Neural crest cell (in vitro differentiated cells): ENCODE results near the gene MYL5. TPM values are rescaled to one million over a fixed set of nuclear protein-coding genes. Genes with fewer than 3 reads are reported as not detected.

Experiments
- DNase-seq: peaks from one replicate; pipeline ENCODE4 v3.0.0; 2021; ENCODE audit warnings: low read depth, mixed read lengths, low spot score
- H3K27ac Mint-ChIP-seq: one replicate; pipeline ENCODE4 v1.8.0; 2021; ENCODE audit warnings: mild to moderate bottlenecking, mixed read lengths; ENCODE audit not compliant: unreplicated experiment
- H3K27me3 Mint-ChIP-seq: 2 replicates; pipeline ENCODE4 v1.8.0; 2021; ENCODE audit warnings: low read depth, mild to moderate bottlenecking, mixed read lengths
- H3K36me3 Mint-ChIP-seq: 2 replicates; pipeline ENCODE4 v1.8.0; 2021; ENCODE audit warnings: low read depth, mild to moderate bottlenecking, mixed read lengths
- H3K4me1 Mint-ChIP-seq: 2 replicates; pipeline ENCODE4 v1.8.0; 2021; ENCODE audit warnings: mixed read lengths
- H3K4me3 Mint-ChIP-seq: one replicate; pipeline ENCODE4 v1.8.0; 2021; ENCODE audit warnings: mild to moderate bottlenecking, mixed read lengths
- H3K9me3 Mint-ChIP-seq: 2 replicates; pipeline ENCODE4 v1.8.0; 2021; ENCODE audit warnings: mixed read lengths
- total RNA-seq: library from RNA; stranded (reverse); gene quantifications from 2 replicates; pipeline ENCODE4 v1.2.1, GENCODE V29; 2021
- TF ChIP-seq, protein P1 (sequence below): fragments of 200-600 bp; sonication (generic); conservative IDR thresholded peaks from 2 replicates; pipeline ENCODE4 v1.5.0; 2021; ENCODE audit warnings: antibody characterized with exemption, mild to moderate bottlenecking

MYL5 gene
- total RNA-seq, 1 donor from 2014 or later = 10.8 TPM

DNA sequence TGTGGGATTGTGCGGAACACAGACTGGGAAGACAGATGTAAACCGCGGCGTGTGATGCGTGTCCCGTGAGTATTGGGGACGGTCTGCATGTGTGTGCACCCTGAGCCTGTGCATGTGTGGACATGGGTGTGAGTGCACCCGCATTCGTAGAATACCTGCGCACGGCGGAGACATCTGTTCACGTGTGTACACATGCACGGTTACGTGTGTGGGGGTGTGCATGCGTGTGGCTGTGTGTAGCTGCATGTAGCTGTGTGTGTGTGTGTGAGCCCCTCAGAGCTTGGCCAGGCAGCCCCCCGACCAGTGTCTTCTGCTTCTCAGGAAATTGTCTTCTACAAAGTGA lies 19.9 kb upstream of the MYL5 start:
- DNase-seq = no peak
- TF ChIP-seq, protein P1, sequence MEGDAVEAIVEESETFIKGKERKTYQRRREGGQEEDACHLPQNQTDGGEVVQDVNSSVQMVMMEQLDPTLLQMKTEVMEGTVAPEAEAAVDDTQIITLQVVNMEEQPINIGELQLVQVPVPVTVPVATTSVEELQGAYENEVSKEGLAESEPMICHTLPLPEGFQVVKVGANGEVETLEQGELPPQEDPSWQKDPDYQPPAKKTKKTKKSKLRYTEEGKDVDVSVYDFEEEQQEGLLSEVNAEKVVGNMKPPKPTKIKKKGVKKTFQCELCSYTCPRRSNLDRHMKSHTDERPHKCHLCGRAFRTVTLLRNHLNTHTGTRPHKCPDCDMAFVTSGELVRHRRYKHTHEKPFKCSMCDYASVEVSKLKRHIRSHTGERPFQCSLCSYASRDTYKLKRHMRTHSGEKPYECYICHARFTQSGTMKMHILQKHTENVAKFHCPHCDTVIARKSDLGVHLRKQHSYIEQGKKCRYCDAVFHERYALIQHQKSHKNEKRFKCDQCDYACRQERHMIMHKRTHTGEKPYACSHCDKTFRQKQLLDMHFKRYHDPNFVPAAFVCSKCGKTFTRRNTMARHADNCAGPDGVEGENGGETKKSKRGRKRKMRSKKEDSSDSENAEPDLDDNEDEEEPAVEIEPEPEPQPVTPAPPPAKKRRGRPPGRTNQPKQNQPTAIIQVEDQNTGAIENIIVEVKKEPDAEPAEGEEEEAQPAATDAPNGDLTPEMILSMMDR = no peak
- Mint-ChIP-seq H3K27me3 (no peaks in the 10 kb centered on the region), H3K36me3 (no peaks in the 10 kb centered on the region), H3K27ac (no peak overlapping the region), H3K4me3 (no peak overlapping the region), H3K9me3 (peaks cover 3% of the 10 kb centered on the region), H3K4me1 (peaks cover 3% of the 10 kb centered on the region)

DNA sequence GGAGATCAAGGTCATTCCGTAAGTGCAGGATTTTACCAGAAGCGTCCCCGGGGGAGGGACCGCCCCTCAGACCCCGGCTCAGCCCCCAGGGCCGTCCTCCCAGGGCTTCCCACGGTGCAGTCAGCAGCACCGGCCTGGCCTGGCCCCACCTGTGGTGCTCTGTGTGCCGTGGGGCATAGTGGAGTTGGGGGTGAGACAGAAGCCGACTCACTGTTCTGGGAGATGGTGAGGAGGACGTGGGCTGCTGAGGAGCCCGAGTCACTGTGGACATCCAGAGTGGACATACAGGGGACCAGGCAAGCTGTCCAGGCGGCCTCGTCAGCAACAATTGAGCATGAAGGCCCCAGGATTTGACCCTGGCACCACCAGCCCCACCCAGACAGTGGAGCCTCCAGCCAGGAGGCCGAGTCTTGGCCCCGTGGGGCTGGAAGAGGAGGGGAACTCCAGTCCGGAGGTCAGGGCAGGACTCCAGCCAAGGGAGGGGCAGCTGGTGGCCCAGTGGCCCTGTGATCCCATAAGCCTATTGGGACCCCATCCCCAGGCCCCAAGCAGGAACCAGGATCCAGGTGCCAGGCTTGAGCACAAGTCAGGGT lies 19.4 kb upstream of the MYL5 start:
- H3K27me3 Mint-ChIP-seq = no peaks in the 10 kb centered on the region
- H3K36me3 Mint-ChIP-seq = peaks cover 3% of the 10 kb centered on the region
- TF ChIP-seq, protein P1 = no peak
- DNase-seq = no peak
- peaks cover 3% of the 10 kb centered on the region for H3K4me1 Mint-ChIP-seq
- no peak overlapping the region for H3K4me3 Mint-ChIP-seq
- H3K27ac Mint-ChIP-seq = no peak overlapping the region
- peaks cover 6% of the 10 kb centered on the region for H3K9me3 Mint-ChIP-seq

DNA sequence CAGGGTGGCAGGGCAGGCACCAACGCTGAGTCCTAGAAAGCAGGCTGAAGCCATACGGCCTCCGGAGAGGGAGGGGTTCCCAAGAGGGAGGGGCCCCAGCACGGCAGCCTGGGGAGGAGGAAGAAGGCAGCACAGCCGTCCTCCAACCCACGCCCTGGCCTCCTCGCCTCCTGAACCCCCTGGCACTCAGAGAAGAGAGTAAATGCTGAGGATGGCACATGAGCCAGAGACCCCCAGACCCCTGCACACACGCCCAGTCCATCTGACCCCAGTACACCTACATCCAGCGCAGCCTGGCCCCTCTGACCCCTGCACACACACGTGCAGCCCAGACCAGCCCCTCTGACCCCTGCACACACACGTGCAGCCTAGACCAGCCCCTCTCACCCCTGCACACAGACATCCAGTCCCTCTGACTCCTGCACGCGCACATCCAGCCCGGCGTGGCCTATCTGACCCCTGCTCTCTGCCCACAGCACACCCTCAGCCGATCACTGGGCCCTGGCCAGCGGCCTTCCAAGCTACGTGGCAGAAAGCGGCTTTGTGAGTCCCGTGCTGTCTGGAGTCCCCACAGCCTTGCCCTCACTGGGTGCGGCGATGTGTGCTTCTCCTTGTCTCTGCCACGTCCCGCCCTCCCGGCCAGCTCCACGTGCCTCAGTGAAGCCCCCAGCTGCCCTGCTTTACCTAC lies 18.7 kb upstream of the MYL5 start:
- TF ChIP-seq, protein P1 = no peak
- Mint-ChIP-seq H3K4me3 (no peak overlapping the region), H3K27ac (peak overlapping the region; percentile 75), H3K4me1 (peaks cover 3% of the 10 kb centered on the region), H3K27me3 (no peaks in the 10 kb centered on the region), H3K9me3 (peaks cover 8% of the 10 kb centered on the region), H3K36me3 (peaks cover 4% of the 10 kb centered on the region)
- no peak for DNase-seq

DNA sequence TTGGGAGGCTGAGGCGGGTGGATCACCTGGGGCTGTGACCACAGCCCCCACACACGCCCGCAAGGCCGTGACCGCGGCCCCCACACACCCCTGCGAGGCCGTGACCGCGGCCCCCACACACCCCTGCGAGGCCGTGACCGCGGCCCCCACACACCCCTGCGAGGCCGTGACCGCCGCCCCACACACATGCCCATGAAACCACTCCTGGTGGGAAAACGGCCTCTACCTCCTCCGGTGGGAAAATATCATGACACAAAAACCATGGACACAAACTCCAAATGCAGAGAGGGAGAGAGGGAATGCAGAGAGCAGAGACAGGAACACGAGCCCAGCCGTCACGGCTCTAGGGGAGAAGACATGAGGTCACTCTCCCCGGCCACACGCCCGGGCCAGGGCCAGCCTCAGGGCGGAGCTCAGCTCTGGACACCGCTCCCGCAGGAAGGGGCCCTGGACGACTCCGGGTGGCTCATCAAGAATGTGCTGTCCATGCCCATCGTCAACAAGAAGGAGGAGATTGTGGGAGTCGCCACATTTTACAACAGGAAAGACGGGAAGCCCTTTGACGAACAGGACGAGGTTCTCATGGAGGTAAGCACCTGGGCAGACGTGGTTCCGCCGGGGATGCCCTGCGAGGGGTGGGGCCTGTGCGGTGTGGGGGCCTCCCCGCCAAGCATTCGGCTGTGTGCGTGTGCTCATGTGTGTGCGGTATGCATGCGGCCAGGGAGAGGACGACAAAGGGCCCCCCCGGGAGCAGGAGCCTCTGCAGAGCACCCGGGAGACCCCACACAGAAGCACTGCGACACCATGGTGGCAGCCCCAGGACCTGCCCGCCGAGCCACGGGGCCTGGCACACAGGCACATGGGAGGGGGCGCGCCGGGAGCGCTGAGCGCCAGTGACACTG lies 17.7 kb upstream of the MYL5 start:
- Mint-ChIP-seq H3K27me3 (no peaks in the 10 kb centered on the region), H3K9me3 (peaks cover 12% of the 10 kb centered on the region), H3K36me3 (peaks cover 8% of the 10 kb centered on the region), H3K27ac (no peak overlapping the region), H3K4me3 (no peak overlapping the region), H3K4me1 (peaks cover 3% of the 10 kb centered on the region)
- DNase-seq = no peak
- TF ChIP-seq, protein P1 = no peak

DNA sequence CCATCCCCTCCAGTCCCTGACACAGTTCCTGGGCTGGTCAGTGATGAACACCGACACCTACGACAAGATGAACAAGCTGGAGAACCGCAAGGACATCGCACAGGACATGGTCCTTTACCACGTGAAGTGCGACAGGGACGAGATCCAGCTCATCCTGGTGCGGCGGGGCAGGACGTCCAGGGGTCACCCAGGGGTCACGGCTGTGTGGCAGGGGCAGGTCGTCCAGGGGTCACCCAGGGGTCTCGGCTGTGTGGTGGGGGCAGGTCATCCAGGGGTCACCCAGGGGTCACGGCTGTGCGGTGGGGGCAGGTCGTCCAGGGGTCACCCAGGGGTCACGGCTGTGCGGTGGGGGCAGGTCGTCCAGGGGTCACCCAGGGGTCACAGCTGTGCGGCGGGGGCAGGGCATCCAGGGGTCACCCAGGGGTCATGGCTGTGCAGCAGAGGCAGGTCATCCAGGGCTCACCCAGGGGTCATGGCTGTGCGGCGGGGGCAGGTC lies 17.0 kb upstream of the MYL5 start:
- Mint-ChIP-seq H3K9me3 (peaks cover 12% of the 10 kb centered on the region), H3K27me3 (no peaks in the 10 kb centered on the region), H3K4me1 (peaks cover 3% of the 10 kb centered on the region), H3K4me3 (no peak overlapping the region), H3K36me3 (peaks cover 8% of the 10 kb centered on the region), H3K27ac (no peak overlapping the region)
- TF ChIP-seq, protein P1 = no peak
- DNase-seq = no peak
